Suprapubic skin (tissue), 4 donors: Measurements from ENCODE around the gene RNLS. TPM values are rescaled to one million over a fixed set of nuclear protein-coding genes. Genes with fewer than 3 reads are reported as not detected.

Experiments used
- DNase-seq, 2 donors: peaks; one replicate each; pipeline ENCODE4 v3.0.0-alpha.2; 2019; ENCODE audit warnings: low spot score in 2 of 2
- H3K27ac ChIP-seq: fragments of 200-600 bp; sonication (generic); one replicate; pipeline ENCODE4 v1.5.1; 2019
- H3K27me3 ChIP-seq: fragments of 200-600 bp; sonication (generic); one replicate; pipeline ENCODE4 v1.5.1; 2019
- H3K36me3 ChIP-seq: fragments of 200-600 bp; sonication (generic); one replicate; pipeline ENCODE4 v1.5.1; 2019
- H3K4me1 ChIP-seq: fragments of 200-600 bp; sonication (generic); one replicate; pipeline ENCODE4 v1.5.1; 2019
- H3K4me3 ChIP-seq: fragments of 200-600 bp; sonication (generic); one replicate; pipeline ENCODE4 v1.5.1; 2019; ENCODE audit warnings: mild to moderate bottlenecking
- H3K9me3 ChIP-seq: fragments of 200-600 bp; sonication (generic); one replicate; pipeline ENCODE4 v1.5.1; 2019
- CTCF ChIP-seq, 2 donors: fragments of 200-600 bp in 1 of 2; fragments of 450-650 bp in 1 of 2; sonication (generic) in 1 of 2; IDR thresholded peaks; one replicate each; pipeline ENCODE4 v1.5.1; 2016 to 2019; ENCODE audit warnings: antibody characterized with exemption in 2 of 2, mild to moderate bottlenecking in 1 of 2, moderate library complexity in 1 of 2
- EP300 ChIP-seq: sonication (generic); formaldehyde crosslinking; IDR thresholded peaks from one replicate; pipeline ENCODE4 v1.6.1; 2017; ENCODE audit warnings: antibody characterized with exemption
- POLR2A ChIP-seq, 2 donors: fragments of 450-650 bp; IDR thresholded peaks; one replicate each; pipeline ENCODE4 v1.6.1; 2017; ENCODE audit warnings: antibody characterized with exemption in 2 of 2, mild to moderate bottlenecking in 2 of 2, moderate library complexity in 2 of 2
- POLR2AphosphoS5 ChIP-seq, 3 donors: sonication (generic); formaldehyde crosslinking; IDR thresholded peaks; one replicate each; pipeline ENCODE4 v1.6.1; 2017; ENCODE audit warnings: antibody characterized with exemption in 3 of 3
- WGBS: methylation state at CpG from one replicate; pipeline ENCODE4 v1.1.5; 2018; 5-methylcytosine and 5-hydroxymethylcytosine counted together
- total RNA-seq, 4 donors: library from RNA; depleted of rRNA; stranded (reverse); fragments of >200 nt; gene quantifications; one replicate each; pipeline ENCODE4 v1.1.0, GENCODE V29; 2016

Gene RNLS
- total RNA-seq, 4 donors from 2014 or later = 9.8 to 23.7 (median 19.2) TPM

GRCh38 chr10:88243836-88244730 lies 339.0 kb downstream of the RNLS start:
- no peaks in the 10 kb centered on the region for H3K9me3 ChIP-seq
- peaks cover 20% of the 10 kb centered on the region for H3K4me1 ChIP-seq
- DNase-seq = peak in 1 of 2 donors; percentile 78
- TF ChIP-seq POLR2A (IDR thresholded peaks at IDR 0.05) (no peak), POLR2AphosphoS5 (IDR thresholded peaks at IDR 0.05) (no peak), EP300 (no peak)
- H3K27ac ChIP-seq = peak overlapping the region; percentile 64
- no peaks in the 10 kb centered on the region for H3K27me3 ChIP-seq
- H3K4me3 ChIP-seq = no peak overlapping the region
- no peaks in the 10 kb centered on the region for H3K36me3 ChIP-seq
- 62% methylated on average over 12 of the region's 12 CpGs for WGBS

GRCh38 chr10:88243202-88243744 lies 339.8 kb downstream of the RNLS start:
- WGBS = 77% methylated on average over 5 of the region's 5 CpGs
- H3K27ac ChIP-seq = peak overlapping the region; percentile 64

GRCh38 chr10:88241501-88241900 lies 341.6 kb downstream of the RNLS start:
- H3K4me1 ChIP-seq = peaks cover 26% of the 10 kb centered on the region

More at GRCh38 chr10:88243202-88243744, 339.8 kb downstream of the RNLS start:
- no peak overlapping the region for H3K4me3 ChIP-seq
- TF ChIP-seq EP300 = no peak
- H3K36me3 ChIP-seq = no peaks in the 10 kb centered on the region
- no peaks in the 10 kb centered on the region for H3K9me3 ChIP-seq
- no peaks in the 10 kb centered on the region for H3K27me3 ChIP-seq
- no peak for DNase-seq
- H3K4me1 ChIP-seq = peaks cover 25% of the 10 kb centered on the region

GRCh38 chr10:88239212-88239611 lies 343.9 kb downstream of the RNLS start:
- Histone ChIP-seq H3K27ac (peak overlapping the region; percentile 31), H3K36me3 (no peaks in the 10 kb centered on the region), H3K4me1 (peaks cover 24% of the 10 kb centered on the region), H3K4me3 (no peak overlapping the region), H3K27me3 (no peaks in the 10 kb centered on the region), H3K9me3 (no peaks in the 10 kb centered on the region)
- DNase-seq = no peak
- no peak for TF ChIP-seq POLR2A (IDR thresholded peaks at IDR 0.05)
- no peak for TF ChIP-seq POLR2AphosphoS5 (IDR thresholded peaks at IDR 0.05)
- TF ChIP-seq CTCF (IDR thresholded peaks at IDR 0.05) = no peak
- no peak for TF ChIP-seq EP300
- 77% methylated on average over 2 of the region's 2 CpGs for WGBS

More at GRCh38 chr10:88241501-88241900, 341.6 kb downstream of the RNLS start:
- Histone ChIP-seq H3K9me3 (no peaks in the 10 kb centered on the region), H3K27ac (no peak overlapping the region), H3K36me3 (no peaks in the 10 kb centered on the region), H3K27me3 (no peaks in the 10 kb centered on the region), H3K4me3 (no peak overlapping the region)
- TF ChIP-seq EP300 = no peak
- TF ChIP-seq POLR2AphosphoS5 (IDR thresholded peaks at IDR 0.05) = no peak
- no peak for TF ChIP-seq CTCF (IDR thresholded peaks at IDR 0.05)
- no peak for TF ChIP-seq POLR2A (IDR thresholded peaks at IDR 0.05)
- WGBS = 92% methylated on average over 1 of the region's 1 CpG
- DNase-seq = no peak

GRCh38 chr10:88238615-88238914 lies 344.6 kb downstream of the RNLS start:
- 29% methylated on average over 2 of the region's 2 CpGs for WGBS
- H3K36me3 ChIP-seq = no peaks in the 10 kb centered on the region
- peak overlapping the region; percentile 31 for H3K27ac ChIP-seq
- no peaks in the 10 kb centered on the region for H3K27me3 ChIP-seq
- H3K4me3 ChIP-seq = no peak overlapping the region
- no peak for DNase-seq
- H3K4me1 ChIP-seq = peaks cover 19% of the 10 kb centered on the region
- H3K9me3 ChIP-seq = no peaks in the 10 kb centered on the region
- TF ChIP-seq POLR2AphosphoS5 (IDR thresholded peaks at IDR 0.05) (no peak), CTCF (IDR thresholded peaks at IDR 0.05) (no peak), POLR2A (IDR thresholded peaks at IDR 0.05) (no peak), EP300 (no peak)

- DNase-seq = no peak
- peak overlapping the region; percentile 31 for H3K27ac ChIP-seq
- peaks cover 18% of the 10 kb centered on the region for H3K4me1 ChIP-seq
- H3K36me3 ChIP-seq = no peaks in the 10 kb centered on the region
- H3K4me3 ChIP-seq = no peak overlapping the region
- no peaks in the 10 kb centered on the region for H3K9me3 ChIP-seq
- 42% methylated on average over 2 of the region's 2 CpGs for WGBS
- H3K27me3 ChIP-seq = no peaks in the 10 kb centered on the region
- TF ChIP-seq POLR2AphosphoS5 (IDR thresholded peaks at IDR 0.05) = no peak
These were observed 345.1 kb downstream of the RNLS start for GRCh38 chr10:88237896-88238614.
